GM13977 (cell line): ENCODE data around the gene KLHL36.

ENCODE experiments used
- DNase-seq: peaks from one replicate; pipeline ENCODE4 v3.0.0; 2012; ENCODE audit warnings: low spot score
- CTCF ChIP-seq: IDR thresholded peaks from 2 replicates; pipeline ENCODE4 v1.5.1; 2012; ENCODE audit warnings: mild to moderate bottlenecking, control low read depth; ENCODE audit not compliant: insufficient read depth; ENCODE audit errors: extremely low read depth, missing control alignments
- in situ Hi-C: fragments of 300-500 bp; cut with MboI; formaldehyde crosslinking; loops from one replicate; pipeline ENCODE4 v1.12.0; 2022; ENCODE audit warnings: low sequenced_read_pairs, low pct_unique_long_range_greater_than_20kb, mixed read lengths, inconsistent platforms; ENCODE audit not compliant: unreplicated experiment

Gene KLHL36

GRCh38 chr16:84673203-84673535 is 24.9 kb downstream of the KLHL36 start:
- TF ChIP-seq CTCF: no peak
- no peak for DNase-seq
- in situ Hi-C loops: no loop called here

- in situ Hi-C loops: no loop called here
- DNase-seq: no peak
- no peak for TF ChIP-seq CTCF
Observed at GRCh38 chr16:84673561-84673960, 25.2 kb downstream of the KLHL36 start.

- in situ Hi-C loops: no loop called here
- no peak for TF ChIP-seq CTCF
- DNase-seq: no peak
Observed at GRCh38 chr16:84675423-84675822, 27.1 kb downstream of the KLHL36 start.

GRCh38 chr16:84675884-84676283 is 27.6 kb downstream of the KLHL36 start:
- no peak for DNase-seq
- no peak for TF ChIP-seq CTCF
- in situ Hi-C loops: no loop called here

- no peak for TF ChIP-seq CTCF
- in situ Hi-C loops: no loop called here
- DNase-seq: no peak
Observed at GRCh38 chr16:84677017-84677803, 28.9 kb downstream of the KLHL36 start.

GRCh38 chr16:84677849-84678248 is 29.5 kb downstream of the KLHL36 start:
- TF ChIP-seq CTCF: no peak
- DNase-seq: no peak
- in situ Hi-C loops: no loop called here
